ENCODE data around the gene TDRD3.

DNA sequence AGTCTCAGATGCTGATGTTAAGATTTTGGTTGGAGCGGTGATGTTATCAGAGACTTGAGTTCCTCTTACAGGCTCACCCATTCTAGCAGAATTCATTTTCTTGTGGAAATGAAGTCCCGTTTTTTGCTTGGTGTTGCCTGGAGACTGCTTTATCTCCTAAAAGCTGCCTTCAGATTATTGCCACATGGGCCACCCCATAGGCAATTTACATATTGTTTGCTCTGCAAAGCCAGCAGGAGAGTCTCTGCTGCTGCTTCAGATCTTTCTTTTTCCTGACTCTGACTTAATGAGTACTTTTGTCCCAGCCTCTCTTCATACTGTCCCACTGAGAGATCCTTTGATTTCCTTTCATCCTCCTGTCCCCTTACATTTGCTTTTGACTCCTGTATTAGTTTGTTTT lies 114.6 kb downstream of the TDRD3 start:
- no peak; the same call in 1 of the 2 replicates for TF ChIP-seq POLR2AphosphoS5 (IDR thresholded peaks at IDR 0.05; ENCODE audit: borderline replicate concordance, low read depth, low read length)
- TF ChIP-seq EZH2 (IDR thresholded peaks at IDR 0.05) = no peak
- TF ChIP-seq FOXP2 (optimal IDR thresholded peaks at IDR 0.05; ENCODE audit: control extremely low read depth, extremely low read length, insufficient read depth) = no peak
